ENCODE data around the gene MYO1D.

DNA sequence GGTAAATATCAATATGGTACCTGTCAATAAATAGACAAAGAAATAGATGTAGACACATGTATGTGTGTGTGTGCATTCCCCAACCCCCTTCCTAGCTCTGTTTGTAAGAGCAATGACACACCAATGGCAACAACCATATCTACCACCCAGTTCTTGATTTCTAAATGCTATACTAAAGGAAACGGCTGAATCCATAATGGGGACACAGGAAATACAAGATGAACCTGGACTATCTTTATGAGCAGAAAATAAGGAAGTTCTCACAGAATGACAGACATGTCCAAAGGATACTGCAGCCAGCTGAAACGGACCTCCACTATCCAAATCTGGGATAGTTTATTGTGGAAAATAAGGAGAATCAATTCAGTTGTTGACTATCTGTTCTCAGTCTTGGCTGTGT lies 75.3 kb downstream of the MYO1D start:
- TF ChIP-seq POLR2AphosphoS5 (IDR thresholded peaks at IDR 0.05) (no peak), POLR2A (IDR thresholded peaks at IDR 0.05) (no peak)
- TF ChIP-seq, protein P1, sequence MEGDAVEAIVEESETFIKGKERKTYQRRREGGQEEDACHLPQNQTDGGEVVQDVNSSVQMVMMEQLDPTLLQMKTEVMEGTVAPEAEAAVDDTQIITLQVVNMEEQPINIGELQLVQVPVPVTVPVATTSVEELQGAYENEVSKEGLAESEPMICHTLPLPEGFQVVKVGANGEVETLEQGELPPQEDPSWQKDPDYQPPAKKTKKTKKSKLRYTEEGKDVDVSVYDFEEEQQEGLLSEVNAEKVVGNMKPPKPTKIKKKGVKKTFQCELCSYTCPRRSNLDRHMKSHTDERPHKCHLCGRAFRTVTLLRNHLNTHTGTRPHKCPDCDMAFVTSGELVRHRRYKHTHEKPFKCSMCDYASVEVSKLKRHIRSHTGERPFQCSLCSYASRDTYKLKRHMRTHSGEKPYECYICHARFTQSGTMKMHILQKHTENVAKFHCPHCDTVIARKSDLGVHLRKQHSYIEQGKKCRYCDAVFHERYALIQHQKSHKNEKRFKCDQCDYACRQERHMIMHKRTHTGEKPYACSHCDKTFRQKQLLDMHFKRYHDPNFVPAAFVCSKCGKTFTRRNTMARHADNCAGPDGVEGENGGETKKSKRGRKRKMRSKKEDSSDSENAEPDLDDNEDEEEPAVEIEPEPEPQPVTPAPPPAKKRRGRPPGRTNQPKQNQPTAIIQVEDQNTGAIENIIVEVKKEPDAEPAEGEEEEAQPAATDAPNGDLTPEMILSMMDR (IDR thresholded peaks at IDR 0.05): no peak
